Peyer's patch (tissue), 4 donors: Measurements from ENCODE around the gene GNAQ.

Source experiments
- POLR2A ChIP-seq, 2 donors: fragments of 450-650 bp; IDR thresholded peaks; one replicate each; pipeline ENCODE4 v1.5.1; 2017; ENCODE audit warnings: antibody characterized with exemption in 2 of 2, mild to moderate bottlenecking in 2 of 2, moderate library complexity in 2 of 2
- TF ChIP-seq, protein P1 (sequence below), 6 experiments: fragments of 450-650 bp in 4 of 6; fragments of 200-600 bp in 2 of 6; sonication (generic) in 1 of 6; IDR thresholded peaks; one replicate each; pipeline ENCODE4 v1.5.1; 2017 to 2019; ENCODE audit warnings: antibody characterized with exemption in 6 of 6, mild to moderate bottlenecking in 3 of 6, moderate library complexity in 1 of 6

- TF ChIP-seq, protein P1, sequence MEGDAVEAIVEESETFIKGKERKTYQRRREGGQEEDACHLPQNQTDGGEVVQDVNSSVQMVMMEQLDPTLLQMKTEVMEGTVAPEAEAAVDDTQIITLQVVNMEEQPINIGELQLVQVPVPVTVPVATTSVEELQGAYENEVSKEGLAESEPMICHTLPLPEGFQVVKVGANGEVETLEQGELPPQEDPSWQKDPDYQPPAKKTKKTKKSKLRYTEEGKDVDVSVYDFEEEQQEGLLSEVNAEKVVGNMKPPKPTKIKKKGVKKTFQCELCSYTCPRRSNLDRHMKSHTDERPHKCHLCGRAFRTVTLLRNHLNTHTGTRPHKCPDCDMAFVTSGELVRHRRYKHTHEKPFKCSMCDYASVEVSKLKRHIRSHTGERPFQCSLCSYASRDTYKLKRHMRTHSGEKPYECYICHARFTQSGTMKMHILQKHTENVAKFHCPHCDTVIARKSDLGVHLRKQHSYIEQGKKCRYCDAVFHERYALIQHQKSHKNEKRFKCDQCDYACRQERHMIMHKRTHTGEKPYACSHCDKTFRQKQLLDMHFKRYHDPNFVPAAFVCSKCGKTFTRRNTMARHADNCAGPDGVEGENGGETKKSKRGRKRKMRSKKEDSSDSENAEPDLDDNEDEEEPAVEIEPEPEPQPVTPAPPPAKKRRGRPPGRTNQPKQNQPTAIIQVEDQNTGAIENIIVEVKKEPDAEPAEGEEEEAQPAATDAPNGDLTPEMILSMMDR (IDR thresholded peaks at IDR 0.05), result no peak
- no peak for TF ChIP-seq POLR2A (IDR thresholded peaks at IDR 0.05)
These were observed 220.9 kb downstream of the GNAQ start for GRCh38 chr9:77810637-77811119.
